ENCODE results near the gene CYP4A22.
"Not testable (repeated sequence)": the region's sequence is repeated elsewhere in the genome, so short reads cannot be mapped to it uniquely, and the experiment has no call there.

Gene CYP4A22

GRCh38 chr1:47137198-47137597, at the start of gene CYP4A22:
Gene CYP4A22 (plus strand): TSS chr1:47137441. CDS start chr1:47137486, 45 bp downstream.
- DNase-seq: no peak

- DNase-seq: peak; percentile 38
Measured at GRCh38 chr1:47089356-47089755, 47.9 kb upstream of the CYP4A22 start.

DNA sequence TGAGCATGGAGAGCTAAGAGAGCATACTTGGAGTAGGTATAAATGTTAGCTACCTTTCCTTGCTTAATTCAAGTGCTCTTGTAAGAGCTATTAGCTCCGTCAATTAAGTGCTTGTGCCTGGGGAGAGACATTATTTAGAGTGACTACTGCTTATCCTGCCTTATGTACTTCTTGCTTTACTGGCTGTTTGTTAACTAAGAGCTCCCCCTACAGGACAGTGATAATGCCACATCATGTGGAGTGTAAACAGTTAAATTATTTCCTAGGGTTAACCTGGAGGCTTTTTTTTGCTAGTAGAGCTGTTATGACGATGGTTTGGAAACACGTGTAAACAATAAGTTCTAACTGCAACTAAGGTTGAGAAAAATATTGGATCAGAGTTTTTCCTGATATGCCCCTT, 45.8 kb upstream of the CYP4A22 start:
- not testable (repeated sequence) for DNase-seq

- no peak for DNase-seq
Measured at GRCh38 chr1:47104816-47105215, 32.4 kb upstream of the CYP4A22 start.

- DNase-seq: no peak
Measured at GRCh38 chr1:47106792-47107191, 30.4 kb upstream of the CYP4A22 start.

- not testable (repeated sequence) for DNase-seq
Measured at GRCh38 chr1:47107851-47108574, 29.2 kb upstream of the CYP4A22 start.

GRCh38 chr1:47109482-47109881, 27.8 kb upstream of the CYP4A22 start:
- DNase-seq: not testable (repeated sequence)

- no peak for DNase-seq
Measured at GRCh38 chr1:47113178-47113577, 24.1 kb upstream of the CYP4A22 start.

GRCh38 chr1:47121039-47121438, 16.2 kb upstream of the CYP4A22 start:
- not testable (repeated sequence) for DNase-seq

DNA sequence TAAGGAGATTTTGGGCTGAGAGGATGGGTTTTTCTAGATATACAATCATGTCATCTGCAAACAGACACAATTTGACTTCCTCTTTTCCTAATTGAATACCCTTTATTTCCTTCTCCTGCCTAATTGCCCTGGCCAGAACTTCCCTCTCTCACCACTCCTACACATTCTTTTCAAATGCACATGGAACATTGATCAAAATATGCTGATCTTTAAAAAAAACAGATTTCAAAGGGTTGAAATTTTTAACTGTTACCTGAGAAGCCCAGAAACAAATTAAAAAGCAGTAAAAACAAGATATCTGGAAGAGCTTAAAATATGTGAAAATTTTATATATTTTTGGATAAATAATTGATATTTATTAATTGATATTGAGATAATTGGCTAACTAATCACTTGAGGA, 12.4 kb upstream of the CYP4A22 start:
- not testable (repeated sequence) for DNase-seq

GRCh38 chr1:47126997-47127396, 10.2 kb upstream of the CYP4A22 start:
- not testable (repeated sequence) for DNase-seq

- no peak for DNase-seq
Measured at GRCh38 chr1:47128221-47128620, 9.0 kb upstream of the CYP4A22 start.

DNA sequence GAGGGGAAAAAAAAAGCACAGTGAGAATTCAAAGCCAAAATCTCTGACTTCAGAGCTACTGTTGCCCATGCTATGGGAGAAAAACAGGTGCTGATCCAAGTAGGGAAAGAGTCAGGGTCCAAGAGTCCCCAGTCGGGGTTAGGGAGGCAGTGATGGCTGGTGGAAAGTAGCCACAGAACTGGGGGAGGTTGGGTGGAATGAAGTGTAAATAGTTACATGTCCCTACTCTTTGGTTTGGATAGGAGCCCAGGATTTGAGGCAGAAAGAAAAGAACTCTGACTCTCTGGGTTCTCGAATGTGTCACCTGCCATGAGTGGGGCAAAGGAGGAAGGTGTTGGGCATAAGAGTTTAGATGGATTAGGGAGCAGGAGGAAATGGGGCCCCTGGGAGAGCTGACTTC, 8.4 kb upstream of the CYP4A22 start:
- DNase-seq: not testable (repeated sequence)

- not testable (repeated sequence) for DNase-seq
Measured at GRCh38 chr1:47129489-47130230, 7.6 kb upstream of the CYP4A22 start.

- not testable (repeated sequence) for DNase-seq
Measured at GRCh38 chr1:47132665-47133064, 4.6 kb upstream of the CYP4A22 start.

DNA sequence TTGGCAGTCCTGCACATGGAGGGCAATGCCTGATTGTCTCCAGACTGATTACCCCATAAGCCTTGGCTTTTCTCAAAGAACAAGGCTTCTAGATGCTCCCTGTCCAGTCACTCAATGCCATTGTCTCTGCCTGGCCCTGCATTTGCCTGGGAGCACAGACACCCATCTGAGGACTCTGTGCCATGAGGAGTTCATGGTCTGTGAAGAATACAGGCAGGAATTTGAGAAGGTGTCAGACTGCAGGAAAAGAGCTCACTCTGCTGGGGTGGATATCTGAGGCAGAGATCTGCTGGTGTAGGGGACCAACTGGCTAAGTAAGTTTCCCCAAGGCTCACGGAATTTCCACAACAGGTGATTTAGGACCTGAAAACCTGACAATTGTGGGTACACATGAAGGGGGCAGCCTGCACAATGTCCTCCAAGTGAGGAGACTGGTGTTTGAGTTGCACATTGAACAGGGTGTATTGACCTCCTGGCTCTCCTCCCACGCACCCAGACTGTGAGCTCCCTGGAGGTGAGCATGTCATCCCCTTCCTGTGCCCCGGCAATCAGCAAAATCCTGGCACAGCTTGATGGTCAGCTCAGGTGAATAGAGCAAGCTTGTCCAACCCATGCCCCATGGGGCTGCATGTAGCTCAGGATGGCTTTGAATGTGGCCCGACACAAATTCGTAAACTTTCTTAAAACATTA, 829 bp downstream of the CYP4A22 start:
- DNase-seq: no peak

DNA sequence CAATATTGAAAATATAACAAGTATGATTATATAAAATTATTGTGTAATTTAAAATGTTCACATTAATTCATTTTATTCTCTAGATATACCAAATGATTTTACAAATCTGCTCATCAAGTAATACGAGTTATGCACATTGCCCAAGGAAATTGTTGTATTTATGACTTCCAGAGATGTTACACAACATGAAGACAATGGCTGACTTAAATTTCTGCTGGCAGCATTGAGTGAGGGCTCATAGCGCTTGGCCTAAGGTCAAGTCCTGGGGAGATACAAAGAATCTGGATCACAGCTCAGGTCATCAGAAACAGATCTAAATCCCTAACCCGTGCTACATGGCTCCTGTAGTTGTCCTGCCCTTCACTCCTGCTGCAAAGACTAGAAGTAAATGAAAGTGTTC, 3.1 kb downstream of the CYP4A22 start:
- not testable (repeated sequence) for DNase-seq

- DNase-seq: not testable (repeated sequence)
Measured at GRCh38 chr1:47143654-47144053, 6.4 kb downstream of the CYP4A22 start.

- not testable (repeated sequence) for DNase-seq
Measured at GRCh38 chr1:47146495-47146894, 9.3 kb downstream of the CYP4A22 start.

GRCh38 chr1:47147047-47147785, 10.0 kb downstream of the CYP4A22 start:
- no peak for DNase-seq

GRCh38 chr1:47149162-47149561, 11.9 kb downstream of the CYP4A22 start:
- DNase-seq: not testable (repeated sequence)

DNA sequence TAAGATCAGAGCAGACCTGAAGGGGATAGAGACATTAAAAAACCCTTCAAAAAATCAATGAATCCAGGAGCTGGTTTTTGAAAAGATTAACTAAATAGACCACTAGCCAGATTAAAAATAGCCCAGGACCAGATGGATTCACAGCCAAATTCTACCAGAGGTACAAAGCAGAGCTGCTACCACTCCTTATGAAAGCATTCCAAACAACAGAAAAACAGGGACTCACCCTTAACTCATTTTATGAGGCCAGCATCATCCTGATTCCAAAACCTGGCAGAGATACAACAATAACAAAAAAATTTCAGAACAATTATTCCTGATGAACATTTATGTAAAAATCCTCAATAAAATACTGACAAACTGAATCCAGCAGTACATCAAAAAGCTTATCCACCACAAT, 19.2 kb downstream of the CYP4A22 start:
- not testable (repeated sequence) for DNase-seq

DNA sequence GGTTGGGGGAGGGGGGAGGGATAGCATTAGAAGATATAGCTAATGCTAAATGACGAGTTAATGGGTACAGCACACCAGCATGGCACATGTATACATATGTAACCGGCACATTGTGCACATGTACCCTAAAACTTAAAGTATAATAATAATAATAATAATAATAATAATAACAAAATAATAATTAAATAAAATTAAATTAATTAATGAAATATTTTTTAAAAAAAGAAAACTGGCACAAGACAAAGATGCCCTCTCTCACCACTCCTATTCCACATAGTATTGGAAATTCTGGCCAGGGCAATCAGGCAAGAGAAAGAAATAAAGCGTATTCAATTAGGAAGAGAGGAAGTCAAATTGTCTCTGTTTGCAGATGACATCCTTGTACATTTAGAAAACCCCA, 20.7 kb downstream of the CYP4A22 start:
- DNase-seq: not testable (repeated sequence)

Data from CD4-positive, alpha-beta T cell treated with Interleukin-21 for 1 hour (primary cell).